GM21360 (cell line): Measurements from ENCODE around the gene OR1K1.

Experiments
- ATAC-seq: cut with Tn5 transposase; IDR thresholded peaks from one replicate; pipeline ENCODE4 v1.9.1; 2021; ENCODE audit warnings: mild to moderate bottlenecking, moderate library complexity; ENCODE audit not compliant: unreplicated experiment

The OR1K1 gene

DNA sequence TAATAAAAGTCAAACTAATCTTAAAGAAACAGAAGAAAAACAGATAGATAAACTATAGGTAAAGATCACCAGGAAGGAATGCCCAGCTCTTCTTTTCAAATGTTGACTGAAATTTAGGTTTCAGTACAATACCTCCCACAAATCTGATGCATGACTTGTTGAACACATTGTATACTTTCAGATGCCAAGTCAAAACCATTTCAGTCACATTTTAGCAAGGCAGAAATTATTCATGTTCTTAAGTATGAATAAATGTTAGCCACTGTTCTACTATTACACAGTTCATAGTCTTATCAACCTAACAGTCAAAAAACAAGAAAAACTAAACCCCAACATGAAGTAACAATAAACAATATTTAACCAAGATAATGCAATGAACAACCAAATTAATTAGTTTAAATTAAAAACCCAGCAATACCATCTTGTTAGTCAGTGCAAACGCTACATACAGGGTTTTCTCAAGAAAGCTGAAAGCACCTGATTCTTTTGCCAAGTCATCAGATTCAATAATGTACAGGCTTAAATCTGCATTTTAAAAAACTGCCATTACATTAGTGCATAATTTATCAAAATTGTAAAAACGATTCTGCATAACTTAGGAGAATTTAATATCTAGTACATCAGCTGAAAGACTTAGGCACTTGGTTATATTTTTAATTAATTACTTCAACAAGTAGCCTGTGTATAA, 48.5 kb downstream of the OR1K1 start:
- ATAC-seq, result no peak
